Peyer's patch (tissue), 4 donors: ENCODE data around the gene GK. TPM values are rescaled to one million over a fixed set of nuclear protein-coding genes. Genes with fewer than 3 reads are reported as not detected.

Experiments
- DNase-seq, 3 donors: peaks; one replicate each; pipeline ENCODE4 v3.0.0-alpha.2; 2017 to 2019
- H3K27ac ChIP-seq, 4 donors: fragments of 200-600 bp; sonication (generic); one replicate each; pipeline ENCODE4 v1.5.1; 2016 to 2019
- H3K27me3 ChIP-seq, 2 donors: fragments of 200-600 bp; sonication (generic); one replicate each; pipeline ENCODE4 v1.5.1; 2019
- H3K36me3 ChIP-seq, 3 donors: fragments of 200-600 bp; sonication (generic); one replicate each; pipeline ENCODE4 v1.5.1; 2016 to 2019
- H3K4me1 ChIP-seq, 4 donors: fragments of 200-600 bp; sonication (generic); one replicate each; pipeline ENCODE4 v1.5.1; 2016 to 2019
- H3K4me3 ChIP-seq, 4 donors: fragments of 200-600 bp; sonication (generic); 1 replicate in 3 of 4; 2 replicates in 1 of 4; pipeline ENCODE4 v1.5.1; 2016 to 2019; ENCODE audit warnings: mild to moderate bottlenecking in 1 of 4
- H3K9me3 ChIP-seq, 4 donors: fragments of 200-600 bp; sonication (generic); one replicate each; pipeline ENCODE4 v1.5.1; 2016 to 2019; ENCODE audit warnings: mild to moderate bottlenecking in 1 of 4
- CTCF ChIP-seq, 6 experiments: fragments of 450-650 bp in 4 of 6; fragments of 200-600 bp in 2 of 6; sonication (generic) in 1 of 6; IDR thresholded peaks; one replicate each; pipeline ENCODE4 v1.5.1; 2017 to 2019; ENCODE audit warnings: antibody characterized with exemption in 6 of 6, mild to moderate bottlenecking in 3 of 6, moderate library complexity in 1 of 6
- POLR2A ChIP-seq, 2 donors: fragments of 450-650 bp; IDR thresholded peaks; one replicate each; pipeline ENCODE4 v1.5.1; 2017; ENCODE audit warnings: antibody characterized with exemption in 2 of 2, mild to moderate bottlenecking in 2 of 2, moderate library complexity in 2 of 2
- total RNA-seq, 4 donors: library from RNA; depleted of rRNA; stranded (reverse); fragments of >200 nt; gene quantifications; one replicate each; pipeline ENCODE4 v1.1.0, GENCODE V29; 2016

The GK gene
- total RNA-seq, 4 donors from 2014 or later: 12.4 to 74.1 (median 56.9) TPM

- Histone ChIP-seq H3K36me3 (no peaks in the 10 kb centered on the region), H3K4me3 (no peak overlapping the region), H3K9me3 (no peaks in the 10 kb centered on the region), H3K4me1 (no peaks in the 10 kb centered on the region), H3K27me3 (no peaks in the 10 kb centered on the region), H3K27ac (peak overlapping the region in 1 of 4 donors; percentile 87)
- TF ChIP-seq CTCF (IDR thresholded peaks at IDR 0.05): no peak
- TF ChIP-seq POLR2A (IDR thresholded peaks at IDR 0.05): peak in 1 of 2 donors; percentile 16
- DNase-seq: no peak
Measured at GRCh38 chrX:30655991-30656390, 2.8 kb downstream of the GK start.

- peak in 1 of 3 donors; percentile 52 for DNase-seq
- Histone ChIP-seq H3K36me3 (no peaks in the 10 kb centered on the region), H3K9me3 (no peaks in the 10 kb centered on the region), H3K27me3 (no peaks in the 10 kb centered on the region), H3K4me1 (no peaks in the 10 kb centered on the region), H3K27ac (peak overlapping the region in 2 of 4 donors; percentile 35 to 77), H3K4me3 (no peak overlapping the region)
- TF ChIP-seq POLR2A (IDR thresholded peaks at IDR 0.05) (no peak), CTCF (IDR thresholded peaks at IDR 0.05) (no peak)
Measured at GRCh38 chrX:30657196-30658161, 4.3 kb downstream of the GK start.

- Histone ChIP-seq H3K27ac (peak overlapping the region in 2 of 4 donors; percentile 59 to 64), H3K27me3 (no peaks in the 10 kb centered on the region), H3K4me1 (no peaks in the 10 kb centered on the region), H3K9me3 (no peaks in the 10 kb centered on the region), H3K4me3 (no peak overlapping the region), H3K36me3 (no peaks in the 10 kb centered on the region)
- TF ChIP-seq CTCF (IDR thresholded peaks at IDR 0.05): no peak
- TF ChIP-seq POLR2A (IDR thresholded peaks at IDR 0.05): no peak
- DNase-seq: no peak
Measured at GRCh38 chrX:30659421-30659820, 6.2 kb downstream of the GK start.

- no peak for TF ChIP-seq CTCF (IDR thresholded peaks at IDR 0.05)
- TF ChIP-seq POLR2A (IDR thresholded peaks at IDR 0.05): no peak
- no peak for DNase-seq
- Histone ChIP-seq H3K4me1 (no peaks in the 10 kb centered on the region), H3K27me3 (no peaks in the 10 kb centered on the region), H3K9me3 (no peaks in the 10 kb centered on the region), H3K36me3 (no peaks in the 10 kb centered on the region), H3K4me3 (no peak overlapping the region), H3K27ac (no peak overlapping the region)
Measured at GRCh38 chrX:30661228-30661627, 8.0 kb downstream of the GK start.

GRCh38 chrX:30663322-30663721 lies 10.1 kb downstream of the GK start:
- no peak for DNase-seq
- Histone ChIP-seq H3K27ac (peak overlapping the region in 1 of 4 donors; percentile 22), H3K4me1 (no peaks in the 10 kb centered on the region), H3K27me3 (no peaks in the 10 kb centered on the region), H3K4me3 (no peak overlapping the region), H3K9me3 (no peaks in the 10 kb centered on the region), H3K36me3 (no peaks in the 10 kb centered on the region)
- TF ChIP-seq POLR2A (IDR thresholded peaks at IDR 0.05) (no peak), CTCF (IDR thresholded peaks at IDR 0.05) (no peak)
